Stimulated activated memory B cell treated with anti-CD40 and anti-IgM and Interleukin-4, amounts not matched to agents 10 μg/mL and 1 μg/mL and 100 μg/mL, for 72 hours (primary cell): Measurements from ENCODE around the gene MMGT1.
A peak's percentile ranks its signal among the peaks of the same experiment; 100 is the strongest.
"Not testable (repeated sequence)": the region's sequence is repeated elsewhere in the genome, so short reads cannot be mapped to it uniquely, and the experiment has no call there.

Source experiments
- ATAC-seq: fragments of 150-1000 bp; cut with Tn5 transposase; 2 replicates; pipeline ENCODE4 v1.10.0; 2021
- H3K27ac Mint-ChIP-seq: one replicate; pipeline ENCODE4 v1.8.0; 2022; ENCODE audit warnings: mild to moderate bottlenecking, mixed read lengths
- H3K27me3 Mint-ChIP-seq: one replicate; pipeline ENCODE4 v1.8.0; 2022; ENCODE audit warnings: mixed read lengths
- H3K36me3 Mint-ChIP-seq: one replicate; pipeline ENCODE4 v1.8.0; 2022; ENCODE audit warnings: mixed read lengths
- H3K4me1 Mint-ChIP-seq: one replicate; pipeline ENCODE4 v1.8.0; 2022; ENCODE audit warnings: mixed read lengths
- H3K4me3 Mint-ChIP-seq: one replicate; pipeline ENCODE4 v1.8.0; 2022; ENCODE audit warnings: mild to moderate bottlenecking, moderate library complexity, mixed read lengths
- H3K9me3 Mint-ChIP-seq: one replicate; pipeline ENCODE4 v1.8.0; 2022; ENCODE audit warnings: mixed read lengths

The MMGT1 gene

DNA sequence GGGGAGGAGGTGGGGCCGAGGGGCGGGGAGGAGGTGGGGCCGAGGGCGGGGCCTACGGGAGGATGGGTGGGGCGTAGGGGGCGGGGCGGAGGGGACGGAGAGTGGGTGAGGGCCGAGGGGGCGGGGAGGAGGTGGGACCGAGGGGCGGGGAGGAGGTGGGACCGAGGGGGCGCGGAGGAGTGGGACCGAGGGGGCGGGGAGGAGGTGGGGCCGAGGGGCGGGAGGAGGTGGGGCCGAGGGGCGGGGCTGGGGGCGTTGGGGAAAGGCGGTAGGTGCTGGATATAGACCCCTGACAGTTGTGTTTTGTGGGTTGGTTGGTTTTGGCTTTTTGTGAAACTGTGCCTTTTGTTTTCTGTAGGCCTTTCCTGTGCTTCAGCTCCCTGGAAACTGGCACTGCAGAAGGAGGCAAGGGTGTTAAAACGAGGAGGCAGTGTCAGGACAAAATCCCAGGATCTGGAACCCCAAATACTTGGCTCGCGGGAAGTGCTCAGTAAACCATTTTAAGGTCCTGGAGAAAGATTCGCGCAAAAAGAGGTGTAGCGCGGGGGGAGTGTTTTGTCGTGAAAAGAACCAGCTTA, 580 bp upstream of the MMGT1 start:
- Mint-ChIP-seq H3K36me3 (no peaks in the 10 kb centered on the region), H3K4me3 (peak overlapping the region; percentile 77), H3K27ac (no peak overlapping the region), H3K4me1 (peaks cover 21% of the 10 kb centered on the region), H3K27me3 (no peaks in the 10 kb centered on the region), H3K9me3 (no peaks in the 10 kb centered on the region)
- ATAC-seq: peak; percentile 67

DNA sequence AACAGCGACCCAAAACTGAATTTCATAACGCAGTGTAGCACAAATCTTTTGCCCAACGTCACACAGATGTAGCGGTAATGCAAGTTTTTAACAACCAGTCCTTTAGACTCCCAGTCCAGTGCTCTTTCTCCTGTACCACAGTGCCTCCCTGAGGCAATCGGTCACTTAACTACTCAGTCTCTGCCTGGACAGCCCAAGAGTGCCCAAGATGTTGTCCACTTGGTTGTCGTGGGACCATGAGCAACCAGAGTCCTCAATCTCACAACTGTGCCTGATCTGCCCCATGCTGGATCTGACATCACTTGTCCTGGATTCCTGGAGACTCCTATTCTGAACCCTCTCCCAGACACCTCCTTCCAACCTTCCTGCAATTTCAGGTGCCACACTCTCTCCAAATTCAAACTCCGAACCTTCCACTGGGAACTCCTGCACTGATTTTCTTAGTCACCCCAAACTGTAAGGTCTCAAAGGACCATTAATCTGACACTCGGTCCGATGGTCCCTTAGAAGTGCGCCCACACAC, 702 bp downstream of the MMGT1 start:
- Mint-ChIP-seq H3K4me3 (peak overlapping the region; percentile 100), H3K4me1 (peaks cover 21% of the 10 kb centered on the region), H3K9me3 (no peaks in the 10 kb centered on the region), H3K36me3 (no peaks in the 10 kb centered on the region), H3K27me3 (no peaks in the 10 kb centered on the region), H3K27ac (peak overlapping the region; percentile 95)
- no peak for ATAC-seq

DNA sequence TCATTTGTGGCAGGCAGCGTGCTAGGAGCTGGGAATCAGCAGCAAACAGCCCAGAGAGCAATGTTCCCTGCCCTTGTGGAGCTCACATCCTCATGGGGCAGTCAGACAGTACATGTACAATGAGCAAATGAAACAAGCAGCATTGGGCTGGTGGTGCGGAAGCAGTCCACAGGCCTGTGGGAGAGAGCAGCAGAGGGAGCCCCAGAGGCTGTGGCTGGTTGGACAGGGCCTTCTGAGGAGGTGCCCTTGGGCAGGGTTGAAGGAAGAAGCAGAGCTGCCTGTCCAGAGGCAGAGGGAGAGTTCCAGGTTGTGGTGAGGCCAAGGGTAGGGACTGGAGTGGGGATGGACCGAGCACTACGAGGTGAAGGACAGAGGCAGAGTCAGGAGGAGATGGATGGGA, 22.5 kb downstream of the MMGT1 start:
- Mint-ChIP-seq H3K27me3 (no peaks in the 10 kb centered on the region), H3K36me3 (peaks cover 12% of the 10 kb centered on the region), H3K4me1 (no peaks in the 10 kb centered on the region), H3K27ac (no peak overlapping the region), H3K9me3 (no peaks in the 10 kb centered on the region), H3K4me3 (no peak overlapping the region)
- no peak for ATAC-seq

DNA sequence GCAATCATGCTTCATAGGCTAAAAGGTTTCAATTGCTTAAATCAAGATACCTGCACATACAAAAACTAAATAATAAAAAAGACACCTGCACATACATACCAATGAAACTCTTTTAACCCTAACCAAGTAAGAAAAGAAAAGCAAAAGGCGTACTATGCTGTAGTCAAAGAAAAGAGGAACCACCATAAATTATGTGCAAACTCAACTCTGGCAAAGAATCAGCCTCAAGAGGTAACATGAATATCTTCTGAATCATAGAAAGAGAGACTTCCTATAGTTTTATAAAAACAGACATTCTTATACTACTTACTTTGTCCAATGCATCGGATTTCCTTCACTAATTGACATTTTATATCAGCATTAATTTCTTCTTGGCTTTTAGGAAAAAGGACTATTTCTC, 29.3 kb downstream of the MMGT1 start:
- Mint-ChIP-seq H3K27me3 (no peaks in the 10 kb centered on the region), H3K4me1 (no peaks in the 10 kb centered on the region)

DNA sequence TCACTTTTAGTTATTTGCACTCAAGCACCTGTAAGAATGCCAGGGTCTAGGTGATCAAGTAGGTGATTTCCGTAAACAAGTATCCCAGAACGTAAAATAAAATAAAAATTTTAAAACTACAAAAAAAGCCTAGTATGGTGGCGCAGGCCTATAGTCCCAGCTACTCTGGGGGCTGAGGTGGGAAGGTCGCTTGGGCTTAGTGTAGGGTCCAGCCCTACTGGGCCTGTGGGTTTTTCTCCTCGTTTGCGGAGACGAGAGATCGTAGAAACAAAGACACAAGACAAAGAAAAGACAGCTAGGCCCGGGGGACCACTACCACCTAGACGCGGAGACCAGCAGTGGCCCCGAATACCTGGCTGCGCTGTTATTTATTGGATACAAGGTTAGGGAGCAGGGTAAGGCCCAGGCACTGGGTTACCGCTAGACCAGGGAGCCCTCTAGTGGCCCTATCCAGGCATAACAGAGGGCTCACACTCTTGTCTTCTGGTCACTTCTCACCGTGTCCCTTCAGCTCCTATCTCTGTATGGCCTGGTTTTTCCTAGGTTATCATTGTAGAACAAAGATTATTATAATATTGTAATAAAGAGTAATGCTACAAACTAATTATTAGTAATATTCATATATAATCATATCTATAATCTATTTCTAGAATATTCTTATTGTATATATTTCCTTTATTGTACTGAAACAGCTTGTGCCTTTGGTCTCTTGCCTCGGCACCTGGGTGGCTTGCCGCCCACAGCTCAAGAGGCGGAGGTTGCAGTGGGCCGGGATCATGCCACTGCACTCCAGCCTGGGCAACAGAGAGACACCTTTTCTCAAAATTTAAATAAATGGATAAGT, 41.9 kb downstream of the MMGT1 start:
- Mint-ChIP-seq H3K9me3 (no peaks in the 10 kb centered on the region), H3K27ac (no peak overlapping the region), H3K27me3 (no peaks in the 10 kb centered on the region), H3K4me3 (no peak overlapping the region), H3K36me3 (no peaks in the 10 kb centered on the region), H3K4me1 (no peaks in the 10 kb centered on the region)
- no peak for ATAC-seq

More for the DNA sequence above, 29.3 kb downstream of the MMGT1 start:
- ATAC-seq: no peak
- Mint-ChIP-seq H3K4me3 (no peak overlapping the region), H3K9me3 (peaks cover 2% of the 10 kb centered on the region), H3K27ac (no peak overlapping the region), H3K36me3 (peaks cover 25% of the 10 kb centered on the region)

DNA sequence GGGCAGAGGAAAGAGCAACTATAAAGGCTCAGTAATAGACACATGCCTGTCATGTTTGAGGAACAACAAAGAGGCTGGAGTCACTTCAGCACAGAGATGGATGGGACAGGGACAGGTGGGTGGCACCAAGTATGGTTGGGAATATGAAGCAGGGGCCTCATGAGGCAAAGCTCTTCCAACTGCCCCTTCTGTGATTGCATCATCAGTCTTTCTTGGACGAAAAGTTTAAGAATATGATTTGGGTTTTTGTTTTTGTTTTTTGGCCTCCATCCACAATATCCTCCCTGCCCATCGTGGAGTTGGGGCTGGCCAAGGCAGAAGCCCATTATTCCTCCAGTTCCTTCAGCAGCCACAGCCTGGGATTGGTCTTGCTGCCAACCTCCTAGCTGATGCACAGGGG, 45.9 kb downstream of the MMGT1 start:
- no peak for ATAC-seq
- H3K36me3 Mint-ChIP-seq: no peaks in the 10 kb centered on the region
- H3K9me3 Mint-ChIP-seq: no peaks in the 10 kb centered on the region
- H3K27me3 Mint-ChIP-seq: no peaks in the 10 kb centered on the region
- H3K27ac Mint-ChIP-seq: no peak overlapping the region
- H3K4me3 Mint-ChIP-seq: no peak overlapping the region
- H3K4me1 Mint-ChIP-seq: no peaks in the 10 kb centered on the region

DNA sequence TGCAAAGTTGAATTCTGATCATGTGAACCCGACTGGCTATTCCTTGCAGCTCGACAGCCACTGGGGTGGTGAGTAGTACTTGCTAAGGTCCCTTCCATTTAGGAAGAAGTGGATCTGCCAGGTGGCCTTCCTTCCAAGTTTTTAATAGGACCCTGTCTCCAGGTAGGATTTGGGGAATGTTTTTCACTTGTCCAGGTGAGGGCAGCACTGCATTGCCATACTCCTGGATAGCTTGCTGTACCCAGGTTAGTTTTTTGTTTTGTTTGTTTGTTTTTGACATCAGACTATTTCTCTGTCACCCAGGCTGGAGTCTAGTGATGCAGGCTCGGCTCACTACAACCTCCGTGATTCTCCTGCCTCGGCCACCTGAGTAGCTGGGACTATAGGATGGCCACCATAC, 50.4 kb downstream of the MMGT1 start:
- no peak overlapping the region for H3K27ac Mint-ChIP-seq
- H3K9me3 Mint-ChIP-seq: no peaks in the 10 kb centered on the region
- ATAC-seq: no peak
- no peaks in the 10 kb centered on the region for H3K4me1 Mint-ChIP-seq
- no peaks in the 10 kb centered on the region for H3K36me3 Mint-ChIP-seq
- no peak overlapping the region for H3K4me3 Mint-ChIP-seq
- no peaks in the 10 kb centered on the region for H3K27me3 Mint-ChIP-seq

DNA sequence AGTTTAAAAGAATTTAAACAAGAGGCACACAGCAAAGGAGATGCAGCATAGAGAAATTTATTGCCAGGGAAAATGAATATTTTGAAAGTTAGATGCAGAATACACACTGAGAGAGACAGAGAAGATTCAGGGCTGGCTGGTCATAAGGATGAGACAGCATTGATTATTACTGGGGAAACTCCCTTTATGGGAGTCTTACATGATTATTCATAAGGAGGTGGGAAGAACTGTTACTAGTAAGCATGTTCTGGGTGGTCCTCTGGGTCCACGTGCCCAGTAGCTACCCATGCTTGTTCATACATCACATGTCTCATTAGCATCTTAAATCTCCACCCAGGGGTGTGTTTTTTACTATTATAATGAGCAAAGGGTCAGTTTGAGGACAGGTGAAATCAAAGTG, 53.3 kb downstream of the MMGT1 start:
- H3K27ac Mint-ChIP-seq, H3K27me3 Mint-ChIP-seq, ATAC-seq, H3K4me3 Mint-ChIP-seq, H3K4me1 Mint-ChIP-seq, H3K36me3 Mint-ChIP-seq, H3K9me3 Mint-ChIP-seq: not testable (repeated sequence)

DNA sequence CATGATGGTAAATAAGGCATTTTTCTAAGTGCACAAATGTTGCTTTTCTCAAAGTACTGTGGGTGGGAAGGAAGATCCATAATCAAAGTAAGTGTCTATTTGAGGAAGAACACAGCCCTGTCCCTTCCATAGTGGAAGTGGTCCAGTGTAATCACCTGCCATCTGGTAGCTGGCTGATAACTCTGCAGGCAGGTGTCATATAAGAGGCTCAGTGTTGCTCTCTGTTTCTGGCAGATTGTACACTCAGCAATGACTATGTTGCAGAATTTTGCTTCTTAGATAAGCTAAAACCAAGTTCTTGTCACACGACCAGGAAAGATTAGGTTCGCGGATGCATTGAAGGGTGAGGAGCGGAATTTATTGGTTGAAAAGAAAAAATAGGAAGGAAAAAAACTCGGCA, 59.4 kb downstream of the MMGT1 start:
- no peak overlapping the region for H3K27ac Mint-ChIP-seq

More for the DNA sequence above, 59.4 kb downstream of the MMGT1 start:
- Mint-ChIP-seq H3K9me3 (no peaks in the 10 kb centered on the region), H3K36me3 (no peaks in the 10 kb centered on the region), H3K27me3 (no peaks in the 10 kb centered on the region), H3K4me3 (no peak overlapping the region), H3K4me1 (no peaks in the 10 kb centered on the region)
- ATAC-seq: no peak
